ENCODE results near the gene CEL. TPM values are rescaled to one million over a fixed set of nuclear protein-coding genes. Genes with fewer than 3 reads are reported as not detected.
A peak's percentile ranks its signal among the peaks of the same experiment; 100 is the strongest.
"Not testable (repeated sequence)": the region's sequence is repeated elsewhere in the genome, so short reads cannot be mapped to it uniquely, and the experiment has no call there.

Gene CEL
- polyA plus RNA-seq (ENCODE audit: insufficient read length in 12 of 12), result 10 to 100 TPM in 1 of 12 donors, 1 to 10 TPM in 9, under 1 TPM in 1, not detected in 1; 0.97 to 20.3 (median 1.7) TPM
- long read RNA-seq, donor 1, transcript CEL-201 (11 exons, 2,384 nt), result major isoform, 37 of 93 reads
- long read RNA-seq, donor 1, partial matches to known transcripts, result 56 of 93 reads
- long read RNA-seq, donor 1, other reads (novel, unspliced or antisense), result 0 of 93 reads
- long read RNA-seq, donor 2, result 0 reads
- long read RNA-seq, donor 3, result 0 reads
- long read RNA-seq, donor 4, result 0 reads
- long read RNA-seq, donor 5, result 0 reads
- long read RNA-seq, donor 6, result 0 reads
- long read RNA-seq, donor 7, result 0 reads
- long read RNA-seq, donor 8, result 0 reads
- long read RNA-seq, donor 9, result 0 reads
- long read RNA-seq, donor 10, result 0 reads
- long read RNA-seq, donor 11, result 0 reads

DNA sequence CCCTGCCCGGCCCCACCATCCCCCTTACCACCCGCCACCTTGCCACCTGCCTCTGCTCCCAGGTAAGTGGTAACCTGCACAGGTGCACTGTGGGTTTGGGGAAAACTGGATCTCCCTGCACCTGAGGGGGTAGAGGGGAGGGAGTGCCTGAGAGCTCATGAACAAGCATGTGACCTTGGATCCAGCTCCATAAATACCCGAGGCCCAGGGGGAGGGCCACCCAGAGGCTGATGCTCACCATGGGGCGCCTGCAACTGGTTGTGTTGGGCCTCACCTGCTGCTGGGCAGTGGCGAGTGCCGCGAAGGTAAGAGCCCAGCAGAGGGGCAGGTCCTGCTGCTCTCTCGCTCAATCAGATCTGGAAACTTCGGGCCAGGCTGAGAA lies at the start of gene CEL:
Gene CEL (plus strand): TSS at position 218 of the 382 bp plus-strand sequence. CDS start 22 bp downstream, at position 240.
- not testable (repeated sequence) for DNase-seq

DNA sequence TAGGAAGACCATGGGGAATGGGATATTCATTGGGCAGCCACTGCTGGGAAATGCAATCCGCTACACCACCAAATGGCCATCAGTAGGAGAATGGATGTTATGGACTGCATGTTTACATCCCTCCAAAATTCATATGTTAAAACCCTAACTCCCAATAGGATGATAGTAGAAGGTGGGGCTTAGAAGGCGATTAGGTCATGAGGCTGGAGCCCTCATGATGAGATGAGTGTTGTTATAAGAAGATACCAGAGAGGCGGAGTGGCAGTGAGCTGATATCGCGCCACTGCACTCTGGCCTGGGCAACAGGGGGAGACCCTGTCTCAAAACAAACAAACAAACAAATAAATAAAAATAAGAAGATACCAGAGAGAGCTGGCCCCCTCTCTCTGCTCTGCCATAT lies 47.1 kb upstream of the CEL start:
- DNase-seq, result no peak

DNA sequence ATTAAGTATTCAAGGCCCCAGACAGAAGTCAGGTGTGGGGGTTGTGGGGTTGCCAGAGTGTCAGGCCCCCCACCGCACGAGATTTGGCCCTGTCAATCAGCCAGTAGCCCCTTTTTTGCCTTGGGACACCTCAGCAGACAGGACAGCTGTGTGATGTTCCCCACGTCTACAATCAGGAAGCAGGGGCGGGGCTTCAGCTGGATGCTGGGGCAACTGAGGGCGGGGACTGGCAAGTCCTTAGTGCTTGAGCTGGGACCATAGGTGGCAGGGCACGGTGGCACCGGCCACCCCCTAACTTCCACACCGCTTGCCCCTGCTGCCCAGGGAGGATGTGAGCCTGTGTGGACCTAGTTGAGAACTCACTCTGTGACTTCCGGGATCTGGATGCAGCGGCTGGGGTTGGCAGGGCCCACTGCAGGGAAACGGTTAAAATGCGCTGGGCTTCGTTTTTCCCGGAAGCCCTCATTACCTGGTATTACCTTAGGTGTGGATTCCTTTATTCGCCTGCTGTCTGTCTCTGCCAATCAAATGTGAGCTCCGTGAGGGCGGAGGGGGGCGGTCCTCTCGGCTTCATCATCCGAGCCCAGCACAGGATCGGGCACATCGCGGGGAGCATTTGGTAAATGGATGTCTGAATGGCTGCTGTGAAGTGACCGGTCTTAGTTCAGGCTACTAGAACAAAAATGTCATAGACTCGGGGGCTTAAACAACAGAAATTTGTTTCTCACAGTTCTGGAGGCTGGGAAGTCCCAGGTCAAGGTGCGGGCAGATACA lies 38.5 kb upstream of the CEL start:
- DNase-seq, result no peak

DNA sequence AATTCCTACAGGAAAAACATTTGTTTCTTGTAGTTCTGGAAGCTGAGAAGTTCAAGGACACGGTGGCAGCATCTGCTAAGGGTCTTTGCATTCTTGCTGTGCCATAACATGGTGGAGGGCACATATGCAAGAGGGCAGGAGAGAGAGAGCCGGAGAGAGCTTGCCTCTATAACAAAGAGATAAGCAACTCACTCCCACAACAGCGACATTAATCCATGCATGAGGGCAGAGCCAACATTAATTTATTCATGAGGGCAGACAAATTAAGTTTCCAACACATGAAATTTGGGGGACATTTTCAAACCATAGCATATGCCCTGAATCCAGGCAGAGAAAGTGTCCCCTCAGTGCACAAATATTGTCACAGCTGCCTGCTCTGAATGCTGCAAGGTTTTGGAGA lies 35.4 kb upstream of the CEL start:
- no peak for DNase-seq

DNA sequence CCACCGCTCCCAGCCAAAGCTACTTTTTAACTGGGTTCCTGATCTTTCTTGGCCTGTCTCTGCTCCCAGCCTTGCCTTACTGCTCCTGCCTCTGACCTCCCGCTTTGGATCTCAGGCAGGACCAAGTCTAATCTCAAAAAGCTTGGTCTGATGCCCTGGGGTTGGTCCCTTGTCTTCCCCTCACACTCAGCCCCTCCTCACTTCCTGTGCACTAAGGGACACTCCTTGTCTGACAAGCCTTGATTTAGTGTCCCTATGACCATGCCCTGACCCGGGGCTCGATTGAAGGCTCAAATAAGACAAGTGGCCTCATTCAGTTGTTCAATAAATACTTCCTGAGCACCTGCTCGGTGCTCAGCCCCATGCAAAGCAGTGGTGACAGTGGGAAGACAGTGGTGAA lies 34.6 kb upstream of the CEL start:
- DNase-seq, result no peak

DNA sequence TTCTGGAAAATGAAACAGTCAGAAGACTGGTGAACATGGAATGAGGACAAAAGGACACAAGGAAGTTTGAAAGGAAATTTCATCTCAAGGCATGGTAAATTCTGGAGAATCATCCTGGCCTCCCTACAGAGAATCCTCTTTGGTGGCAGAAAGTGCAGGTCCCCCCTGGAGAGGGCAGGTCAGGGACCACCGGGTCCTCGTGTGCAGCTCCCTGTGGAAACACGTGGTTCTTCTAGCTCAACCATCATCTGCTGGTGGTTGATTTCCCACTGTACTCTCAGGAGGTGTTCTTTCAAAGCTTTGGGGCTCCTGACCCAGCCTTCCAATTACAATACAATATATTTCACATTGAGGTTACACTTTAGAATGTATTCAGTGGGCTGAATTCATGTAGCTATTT lies 33.6 kb upstream of the CEL start:
- no peak for DNase-seq

DNA sequence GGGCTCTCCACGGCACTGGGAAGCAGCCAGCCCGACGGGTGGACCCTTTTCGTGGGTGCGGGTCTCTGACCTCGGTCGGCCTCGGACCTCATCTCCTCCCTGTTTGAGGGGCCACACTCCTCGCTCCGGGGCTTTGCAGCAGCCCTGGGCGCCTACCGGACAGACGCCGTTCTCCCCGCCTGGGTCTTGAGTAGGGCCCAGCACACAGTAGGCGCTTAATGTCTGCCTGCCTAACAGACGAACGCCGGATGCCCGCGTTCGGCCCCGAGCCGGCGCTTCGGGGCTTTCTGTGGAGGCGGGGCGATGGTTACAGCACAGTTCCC lies 31.8 kb upstream of the CEL start:
- DNase-seq, result peak; percentile 11

DNA sequence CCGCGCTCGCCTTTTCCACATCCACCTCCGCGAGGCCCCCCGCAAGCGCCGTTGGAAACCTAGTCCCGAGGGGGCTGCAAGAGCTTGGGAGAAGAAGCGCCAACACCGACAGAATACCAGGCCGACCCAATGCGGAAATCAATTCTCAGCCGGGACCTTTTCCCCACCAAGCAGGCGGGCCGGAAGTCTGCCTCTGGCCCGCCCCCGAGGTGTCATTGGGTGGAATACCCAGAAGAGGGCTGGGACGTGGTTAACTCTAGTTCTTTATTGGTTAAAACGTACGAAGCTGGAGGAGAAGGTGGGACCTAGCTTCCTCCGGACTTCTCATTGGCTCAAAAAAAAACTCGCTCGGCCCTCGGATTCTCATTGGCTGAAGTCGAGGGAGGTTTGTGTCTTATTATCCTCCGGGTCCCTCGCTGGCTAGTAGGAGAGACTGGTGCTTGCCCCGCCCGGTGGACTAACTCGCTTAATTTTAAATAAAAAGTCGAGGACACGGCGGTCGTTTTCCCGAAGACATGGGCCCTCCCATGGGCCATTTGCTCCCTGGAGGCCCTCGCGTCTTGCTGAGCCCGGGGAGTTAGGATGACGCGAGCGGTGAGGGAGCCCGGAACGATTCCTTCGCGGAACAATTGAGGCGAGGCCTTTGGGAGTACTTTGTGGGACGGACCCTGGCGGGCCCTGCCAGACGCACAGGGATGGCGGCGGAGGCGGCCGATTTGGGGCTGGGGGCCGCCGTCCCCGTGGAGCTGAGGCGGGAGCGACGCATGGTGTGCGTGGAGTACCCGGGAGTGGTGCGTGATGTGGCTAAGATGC lies 31.3 kb upstream of the CEL start, which contains the start of gene GTF3C5:
Gene GTF3C5 (plus strand): TSS at position 681 of the 813 bp plus-strand sequence. CDS start 15 bp downstream, at position 696.
- peak; percentile 97 for DNase-seq

DNA sequence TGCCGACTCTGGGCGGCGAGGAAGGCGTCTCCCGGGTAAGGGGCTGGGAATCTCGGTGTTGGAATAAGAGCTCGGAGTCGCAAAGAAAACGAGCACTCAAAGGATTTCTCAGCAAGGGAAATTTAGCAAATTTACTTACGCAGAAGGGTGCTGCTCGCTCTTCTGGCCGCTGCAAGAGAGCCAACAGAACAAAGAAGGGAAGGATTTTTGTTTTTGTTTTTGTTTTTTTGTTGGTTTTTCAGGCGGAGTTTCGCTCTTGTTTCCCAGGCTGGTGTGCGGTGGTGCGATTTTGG lies 30.7 kb upstream of the CEL start:
- no peak for DNase-seq

DNA sequence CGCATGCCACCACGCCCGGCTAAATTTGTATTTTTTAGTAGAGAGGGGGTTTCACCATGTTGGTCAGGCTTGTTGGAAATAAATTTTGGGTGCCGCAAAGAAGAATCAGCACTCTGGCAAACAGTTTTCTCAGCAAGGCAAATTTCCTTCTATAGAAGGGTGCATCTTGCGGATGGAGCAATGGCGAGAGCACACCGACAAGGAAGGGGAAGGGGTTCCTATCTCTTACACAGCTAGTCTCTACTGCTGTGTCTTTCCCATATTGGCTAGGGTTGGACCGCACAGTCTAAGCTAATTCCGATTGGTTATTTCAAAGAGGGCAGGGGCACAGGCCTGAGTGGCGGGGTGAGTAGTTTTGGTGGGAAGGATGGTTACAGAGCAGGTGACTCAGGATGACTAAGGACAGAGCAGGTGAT lies 30.3 kb upstream of the CEL start:
- no peak for DNase-seq

DNA sequence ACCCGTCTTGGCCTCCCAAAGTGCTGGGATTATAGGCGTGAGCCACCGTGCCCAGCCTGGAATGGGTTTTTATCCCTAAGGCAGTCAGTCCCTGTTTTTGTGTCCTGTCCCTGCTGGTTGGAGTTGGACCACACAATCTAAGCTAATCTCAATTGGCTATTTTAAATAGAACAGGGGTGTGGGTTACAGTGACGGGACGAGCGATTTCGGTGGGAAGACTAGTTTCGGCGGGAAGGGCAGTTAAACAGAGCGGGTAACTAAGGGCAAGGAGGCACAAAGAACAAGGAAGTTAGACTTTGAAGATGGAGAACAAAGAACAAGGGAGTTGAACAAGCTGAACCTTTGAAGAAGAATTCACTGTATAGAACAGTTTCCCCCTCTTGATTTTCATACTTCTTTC lies 29.6 kb upstream of the CEL start:
- no peak for DNase-seq

DNA sequence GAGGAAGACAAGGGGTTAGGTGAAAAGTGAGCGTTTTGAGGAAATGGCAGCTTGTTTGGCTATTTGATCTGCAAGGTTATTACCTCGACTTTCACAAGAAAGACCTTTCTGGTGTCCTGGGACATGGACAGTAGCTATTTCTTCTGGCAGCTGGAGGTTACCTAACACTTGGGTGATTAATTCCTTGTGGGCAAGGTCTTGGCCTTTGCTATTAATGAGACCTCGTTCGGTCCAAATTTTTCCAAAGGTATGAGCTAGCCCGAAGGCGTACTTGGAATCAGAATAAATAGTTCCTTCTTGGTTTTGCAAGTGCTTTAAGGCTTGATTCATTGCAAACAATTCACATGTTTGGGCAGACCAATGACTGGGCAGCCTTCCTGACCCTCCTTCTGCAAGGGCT lies 26.1 kb upstream of the CEL start:
- DNase-seq, result no peak

DNA sequence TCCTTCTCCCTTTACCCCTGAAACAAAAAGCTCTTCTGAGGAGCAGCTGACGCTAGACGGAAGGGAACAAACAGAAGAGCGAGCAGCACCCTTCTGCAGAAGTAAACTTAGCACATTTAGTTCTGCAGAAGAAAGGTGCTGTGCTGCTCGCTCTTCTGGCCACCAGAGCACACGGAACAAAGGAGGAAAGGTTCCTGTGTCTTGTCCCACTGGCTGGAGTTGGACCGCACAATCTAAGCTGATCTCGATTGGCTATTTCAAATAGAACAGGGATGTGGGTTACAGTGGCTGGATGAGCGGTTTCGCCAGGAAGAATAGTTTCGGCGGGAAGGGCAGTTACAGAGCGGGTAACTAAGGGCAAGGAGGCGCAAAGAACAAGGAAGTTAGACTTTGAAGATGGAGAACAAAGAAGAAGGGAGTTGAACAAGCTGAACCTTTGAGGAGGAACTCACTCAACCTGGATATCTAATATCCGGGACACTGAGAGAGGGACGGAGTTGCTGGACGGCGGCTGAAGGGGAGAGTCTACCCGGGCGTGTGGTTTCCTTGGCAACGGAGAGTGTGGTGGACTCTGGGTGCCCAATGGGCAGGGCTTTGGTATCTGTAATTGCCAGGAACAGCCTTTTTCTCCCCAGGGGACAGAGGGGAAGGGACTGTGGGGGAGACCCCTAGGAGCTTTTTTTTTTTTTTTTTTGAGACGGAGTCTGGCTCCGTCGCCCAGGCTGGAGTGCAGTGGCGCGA lies 23.8 kb upstream of the CEL start:
- no peak for DNase-seq

DNA sequence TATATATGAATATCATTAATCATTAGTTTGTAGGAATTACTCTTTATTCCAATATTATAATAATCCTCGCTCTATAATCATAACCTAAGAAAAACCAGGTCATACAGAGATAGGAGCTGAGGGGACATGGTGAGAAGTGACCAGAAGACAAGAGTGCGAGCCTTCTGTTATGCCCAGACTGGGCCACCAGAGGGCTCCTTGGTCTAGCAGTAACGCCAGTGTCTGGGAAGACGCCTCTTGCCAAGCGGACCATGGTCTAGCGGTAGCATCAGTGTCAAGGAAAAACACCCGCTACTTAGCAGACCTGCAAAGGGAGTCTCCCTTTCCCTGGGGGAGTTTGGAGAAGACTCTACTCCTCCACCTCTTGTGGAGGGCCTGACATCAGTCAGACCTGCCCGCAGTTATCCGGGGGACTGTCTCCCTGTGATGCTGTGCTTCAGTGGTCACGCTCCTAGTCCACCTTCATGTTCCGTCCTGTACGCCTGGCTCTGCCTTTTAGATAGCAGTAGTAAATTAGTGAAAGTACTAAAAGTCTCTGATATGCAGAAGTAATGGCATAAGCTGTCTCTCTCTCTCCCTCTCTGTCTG lies 20.8 kb upstream of the CEL start:
- DNase-seq, result not testable (repeated sequence)

DNA sequence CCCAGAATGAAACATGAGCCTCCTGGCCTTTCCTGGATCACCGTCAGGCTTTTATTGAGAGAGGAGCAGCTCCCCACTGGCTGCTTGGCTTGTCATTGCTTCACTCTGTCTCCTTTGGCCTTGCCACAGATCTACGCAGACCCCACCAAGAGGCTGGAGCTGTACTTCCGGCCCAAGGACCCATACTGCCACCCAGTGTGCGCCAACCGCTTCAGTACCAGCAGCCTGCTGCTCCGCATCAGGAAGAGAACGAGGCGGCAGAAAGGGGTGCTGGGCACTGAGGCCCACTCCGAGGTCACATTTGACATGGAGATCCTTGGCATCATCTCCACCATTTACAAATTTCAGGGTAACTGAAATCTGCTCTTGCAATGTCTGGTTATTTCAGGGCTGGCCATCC lies 19.8 kb upstream of the CEL start:
- DNase-seq, result no peak

DNA sequence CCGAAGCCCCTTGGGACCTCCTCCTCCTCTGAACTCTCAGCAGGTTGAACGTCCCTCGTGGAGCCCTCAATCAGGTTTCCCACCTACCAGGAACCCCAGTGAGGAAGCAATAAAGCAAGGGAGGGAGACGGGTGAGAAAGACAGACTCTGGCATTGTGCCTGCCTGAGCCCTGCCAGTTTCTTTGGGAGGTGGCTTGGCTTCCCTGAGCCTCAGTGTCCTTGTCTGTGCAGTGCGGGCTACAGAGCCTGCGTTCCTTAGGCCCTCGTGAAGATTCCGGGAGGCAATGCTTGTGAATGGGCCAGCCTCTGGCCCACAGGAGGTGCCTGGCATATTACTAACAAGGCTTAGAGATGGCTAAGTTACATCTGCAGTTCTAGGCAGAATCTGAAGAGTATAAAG lies 19.1 kb upstream of the CEL start:
- no peak for DNase-seq

DNA sequence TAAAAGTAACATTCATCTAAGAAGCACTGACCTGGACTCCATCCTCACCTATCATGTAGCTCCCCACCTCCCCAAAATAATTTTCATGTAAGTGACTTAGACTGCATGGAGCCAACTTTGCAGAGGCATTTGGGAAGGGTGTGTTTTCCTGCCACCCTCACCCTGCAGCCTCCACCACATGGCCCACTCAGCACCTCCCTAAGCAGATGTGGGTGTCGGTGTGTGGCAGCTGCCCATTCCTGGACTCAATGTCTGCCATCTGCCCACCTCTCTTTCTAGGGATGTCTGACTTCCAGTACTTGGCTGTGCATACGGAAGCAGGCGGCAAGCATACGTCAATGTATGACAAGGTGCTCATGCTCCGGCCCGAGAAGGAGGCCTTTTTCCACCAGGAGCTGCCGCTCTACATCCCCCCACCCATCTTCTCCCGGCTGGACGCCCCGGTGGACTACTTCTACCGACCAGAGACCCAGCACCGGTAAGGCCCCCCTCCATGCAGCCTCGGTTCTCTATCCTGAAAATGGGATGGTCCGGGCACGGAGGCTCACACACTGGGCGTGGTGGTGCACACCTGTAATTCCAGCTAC lies 18.2 kb upstream of the CEL start:
- DNase-seq, result no peak

DNA sequence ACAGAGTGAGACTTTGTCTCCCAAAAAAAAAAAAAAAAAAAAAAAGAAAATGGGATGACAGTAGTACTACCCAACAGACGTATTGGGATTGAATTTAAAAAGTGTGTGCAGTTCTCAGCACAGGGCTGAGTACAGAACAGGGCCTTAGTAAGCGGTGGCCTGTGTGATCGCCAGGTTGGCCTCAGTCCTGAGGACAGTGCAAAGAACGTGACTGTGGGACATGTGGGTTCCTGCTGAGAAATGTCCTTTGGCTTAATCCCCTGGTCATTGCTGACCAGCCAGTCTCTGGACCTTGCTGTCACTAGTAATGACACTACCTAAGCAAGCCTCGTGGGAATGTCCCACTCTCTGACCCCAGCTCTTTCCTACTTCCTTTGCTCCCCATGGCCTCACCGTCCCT lies 17.7 kb upstream of the CEL start:
- DNase-seq, result no peak

DNA sequence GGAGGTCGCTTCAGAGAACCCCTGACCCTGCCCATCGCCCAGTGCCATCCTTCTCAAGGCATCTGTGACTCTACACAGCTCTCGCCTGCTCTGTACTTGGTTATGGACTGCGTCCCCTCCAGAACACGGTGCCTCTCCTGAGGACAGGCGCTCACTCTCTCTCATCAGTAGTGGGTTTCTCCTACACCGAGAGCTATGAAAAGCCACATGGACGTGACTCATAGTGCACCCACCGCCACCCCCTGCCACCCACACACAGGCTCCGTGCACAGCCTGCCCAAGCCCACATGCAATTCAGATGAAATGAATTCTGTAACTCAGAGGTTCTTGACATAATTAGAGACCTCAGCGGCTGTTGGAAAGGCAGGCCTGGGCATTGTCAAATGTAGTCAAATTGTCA lies 17.1 kb upstream of the CEL start:
- DNase-seq, result no peak

DNA sequence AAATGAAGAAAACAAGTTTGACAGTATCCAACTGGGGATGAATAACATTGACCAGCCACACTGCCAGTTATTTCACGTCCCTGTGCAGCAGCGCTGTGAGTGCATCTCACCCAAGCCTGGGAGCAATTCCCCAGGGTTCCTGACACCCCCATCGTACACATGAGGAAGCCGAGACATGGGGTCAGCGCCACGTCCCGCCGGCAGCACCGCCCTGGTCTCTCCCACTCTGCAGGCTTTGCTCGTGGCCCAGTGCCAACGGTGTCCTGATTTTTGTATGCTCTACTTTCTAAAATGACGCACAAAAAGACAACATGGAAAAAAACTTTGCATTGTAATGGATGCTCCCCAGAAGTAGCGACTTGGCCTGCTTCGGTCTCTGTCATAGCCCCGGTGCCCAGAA lies 16.6 kb upstream of the CEL start:
- DNase-seq, result no peak

DNA sequence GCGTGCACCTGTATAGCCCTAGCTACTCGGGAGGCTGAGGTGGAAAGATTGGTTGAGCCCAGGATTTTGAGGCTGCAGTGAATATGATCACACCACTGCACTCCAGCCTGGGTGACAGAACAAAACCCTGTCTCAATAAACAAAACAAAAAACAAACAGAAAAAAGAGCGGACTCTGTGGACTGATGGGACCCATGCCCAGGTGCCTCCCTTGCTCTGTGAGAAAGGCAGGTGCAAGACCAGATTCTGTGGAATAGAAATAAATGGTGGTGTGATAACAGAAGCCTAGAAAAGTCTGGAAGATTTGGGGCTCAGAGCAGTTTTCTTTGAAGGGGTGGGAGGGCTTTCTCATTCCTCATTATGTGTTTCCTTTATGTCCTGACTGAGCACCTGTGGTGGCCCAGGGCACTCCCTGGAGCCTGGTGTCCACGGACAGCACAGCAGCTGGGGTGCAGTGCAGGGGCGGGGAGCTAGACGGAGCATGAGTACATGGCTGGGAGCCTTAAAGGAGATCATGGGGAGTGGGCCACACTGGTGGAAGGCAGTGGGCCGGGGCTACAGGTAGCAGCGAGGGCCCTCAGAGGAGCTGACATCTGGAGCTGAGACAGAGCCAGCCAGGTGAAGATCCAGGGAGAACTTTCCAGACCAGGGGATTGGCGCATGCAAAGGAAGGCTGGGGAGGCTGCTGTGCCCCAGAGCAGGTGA lies 15.4 kb upstream of the CEL start:
- no peak for DNase-seq
